ENCODE measurements around the gene GRM1.

GRM1 gene

GRCh38 chr6:146183831-146184230, 155.0 kb downstream of the GRM1 start:
- WGBS (ENCODE audit: extremely low coverage, insufficient coverage, low lambda C conversion rate) = no CpG with 5 or more reads among the region's 1 CpG
- Histone ChIP-seq H3K79me1 (ENCODE audit: low read length) (no peaks in the 10 kb centered on the region), H3K18ac (ENCODE audit: low read length) (no peak overlapping the region), H4K5ac (ENCODE audit: low read length) (no peak overlapping the region), H3K56ac (ENCODE audit: low read length) (no peak overlapping the region), H3K27ac (ENCODE audit: low read depth, low read length) (no peak overlapping the region), H4K8ac (ENCODE audit: low read depth, low read length) (no peak overlapping the region), H3K9ac (ENCODE audit: low read length) (no peak overlapping the region), H3K23ac (ENCODE audit: low read length) (no peak overlapping the region), H3K4me1 (ENCODE audit: control insufficient read depth, low read depth, low read length) (no peaks in the 10 kb centered on the region), H3K27me3 (ENCODE audit: insufficient read depth, low read length, poor library complexity) (no peaks in the 10 kb centered on the region), H2BK15ac (replicated peaks; ENCODE audit: low read depth) (no peak overlapping the region), H3K79me2 (ENCODE audit: control insufficient read depth, insufficient read depth, low read length) (no peaks in the 10 kb centered on the region), H2AK5ac (ENCODE audit: low read length) (no peak overlapping the region), H2BK120ac (ENCODE audit: low read depth, low read length) (no peak overlapping the region), H3K4me2 (ENCODE audit: low read length) (no peak overlapping the region), H2BK5ac (ENCODE audit: low read length) (no peak overlapping the region), H3K4me3 (ENCODE audit: low read length) (no peak overlapping the region), H3K4ac (ENCODE audit: low read depth, low read length) (no peak overlapping the region), H3K36me3 (ENCODE audit: control insufficient read depth, insufficient read depth, low read length) (no peaks in the 10 kb centered on the region)
- DNase-seq = no peak

- H3K36me3 ChIP-seq (ENCODE audit: control insufficient read depth, insufficient read depth, low read length) = no peaks in the 10 kb centered on the region
- H3K4ac ChIP-seq (ENCODE audit: low read depth, low read length) = no peak overlapping the region
- H3K4me2 ChIP-seq (ENCODE audit: low read length) = no peak overlapping the region
- no peak overlapping the region for H3K23ac ChIP-seq (ENCODE audit: low read length)
- H3K9ac ChIP-seq (ENCODE audit: low read length) = no peak overlapping the region
- H3K79me2 ChIP-seq (ENCODE audit: control insufficient read depth, insufficient read depth, low read length) = no peaks in the 10 kb centered on the region
- H3K27me3 ChIP-seq (ENCODE audit: insufficient read depth, low read length, poor library complexity) = no peaks in the 10 kb centered on the region
- H3K27ac ChIP-seq (ENCODE audit: low read depth, low read length) = no peak overlapping the region
- no peak for DNase-seq
- no peaks in the 10 kb centered on the region for H3K4me1 ChIP-seq (ENCODE audit: control insufficient read depth, low read depth, low read length)
- H4K5ac ChIP-seq (ENCODE audit: low read length) = no peak overlapping the region
- H3K4me3 ChIP-seq (ENCODE audit: low read length) = no peak overlapping the region
- H2AK5ac ChIP-seq (ENCODE audit: low read length) = no peak overlapping the region
- no peak overlapping the region for H3K56ac ChIP-seq (ENCODE audit: low read length)
- no CpG with 5 or more reads among the region's 1 CpG for WGBS (ENCODE audit: extremely low coverage, insufficient coverage, low lambda C conversion rate)
- H3K79me1 ChIP-seq (ENCODE audit: low read length) = no peaks in the 10 kb centered on the region
- no peak overlapping the region for H4K8ac ChIP-seq (ENCODE audit: low read depth, low read length)
- H2BK120ac ChIP-seq (ENCODE audit: low read depth, low read length) = no peak overlapping the region
- H3K18ac ChIP-seq (ENCODE audit: low read length) = no peak overlapping the region
- no peak overlapping the region for H2BK15ac ChIP-seq (replicated peaks; ENCODE audit: low read depth)
- no peak overlapping the region for H2BK5ac ChIP-seq (ENCODE audit: low read length)
Measured at GRCh38 chr6:146184701-146185100, 155.8 kb downstream of the GRM1 start.

GRCh38 chr6:146189131-146189530, 160.3 kb downstream of the GRM1 start:
- H3K79me1 ChIP-seq (ENCODE audit: low read length) = no peaks in the 10 kb centered on the region
- H4K5ac ChIP-seq (ENCODE audit: low read length) = no peak overlapping the region
- H2BK15ac ChIP-seq (replicated peaks; ENCODE audit: low read depth) = no peak overlapping the region
- no peak overlapping the region for H4K8ac ChIP-seq (ENCODE audit: low read depth, low read length)
- no CpG with 5 or more reads among the region's 3 CpGs for WGBS (ENCODE audit: extremely low coverage, insufficient coverage, low lambda C conversion rate)
- no peaks in the 10 kb centered on the region for H3K79me2 ChIP-seq (ENCODE audit: control insufficient read depth, insufficient read depth, low read length)
- H3K4me2 ChIP-seq (ENCODE audit: low read length) = no peak overlapping the region
- H3K27me3 ChIP-seq (ENCODE audit: insufficient read depth, low read length, poor library complexity) = no peaks in the 10 kb centered on the region
- no peak overlapping the region for H2AK5ac ChIP-seq (ENCODE audit: low read length)
- no peak overlapping the region for H3K18ac ChIP-seq (ENCODE audit: low read length)
- no peak overlapping the region for H3K4ac ChIP-seq (ENCODE audit: low read depth, low read length)
- no peak overlapping the region for H3K27ac ChIP-seq (ENCODE audit: low read depth, low read length)
- H2BK120ac ChIP-seq (ENCODE audit: low read depth, low read length) = no peak overlapping the region
- H3K23ac ChIP-seq (ENCODE audit: low read length) = no peak overlapping the region
- no peak for DNase-seq
- H3K4me1 ChIP-seq (ENCODE audit: control insufficient read depth, low read depth, low read length) = no peaks in the 10 kb centered on the region
- H3K9ac ChIP-seq (ENCODE audit: low read length) = no peak overlapping the region
- no peak overlapping the region for H2BK5ac ChIP-seq (ENCODE audit: low read length)
- no peak overlapping the region for H3K4me3 ChIP-seq (ENCODE audit: low read length)
- H3K56ac ChIP-seq (ENCODE audit: low read length) = no peak overlapping the region
- H3K36me3 ChIP-seq (ENCODE audit: control insufficient read depth, insufficient read depth, low read length) = no peaks in the 10 kb centered on the region

- Histone ChIP-seq H3K27me3 (ENCODE audit: insufficient read depth, low read length, poor library complexity) (no peaks in the 10 kb centered on the region), H3K4me1 (ENCODE audit: control insufficient read depth, low read depth, low read length) (no peaks in the 10 kb centered on the region), H3K27ac (ENCODE audit: low read depth, low read length) (no peak overlapping the region), H3K79me1 (ENCODE audit: low read length) (no peaks in the 10 kb centered on the region), H3K9ac (ENCODE audit: low read length) (no peak overlapping the region), H2BK120ac (ENCODE audit: low read depth, low read length) (no peak overlapping the region), H4K8ac (ENCODE audit: low read depth, low read length) (no peak overlapping the region), H2BK15ac (replicated peaks; ENCODE audit: low read depth) (no peak overlapping the region), H4K5ac (ENCODE audit: low read length) (no peak overlapping the region), H3K23ac (ENCODE audit: low read length) (no peak overlapping the region), H3K18ac (ENCODE audit: low read length) (no peak overlapping the region), H3K4me3 (ENCODE audit: low read length) (no peak overlapping the region), H2BK5ac (ENCODE audit: low read length) (no peak overlapping the region), H3K56ac (ENCODE audit: low read length) (no peak overlapping the region), H3K4ac (ENCODE audit: low read depth, low read length) (no peak overlapping the region), H2AK5ac (ENCODE audit: low read length) (no peak overlapping the region), H3K79me2 (ENCODE audit: control insufficient read depth, insufficient read depth, low read length) (no peaks in the 10 kb centered on the region), H3K4me2 (ENCODE audit: low read length) (no peak overlapping the region), H3K36me3 (ENCODE audit: control insufficient read depth, insufficient read depth, low read length) (no peaks in the 10 kb centered on the region)
- DNase-seq = no peak
- no CpG with 5 or more reads among the region's 2 CpGs for WGBS (ENCODE audit: extremely low coverage, insufficient coverage, low lambda C conversion rate)
Measured at GRCh38 chr6:146190581-146190980, 161.7 kb downstream of the GRM1 start.

GRCh38 chr6:146191166-146191565, 162.3 kb downstream of the GRM1 start:
- no CpG with 5 or more reads among the region's 3 CpGs for WGBS (ENCODE audit: extremely low coverage, insufficient coverage, low lambda C conversion rate)
- no peak overlapping the region for H3K9ac ChIP-seq (ENCODE audit: low read length)
- no peak overlapping the region for H3K23ac ChIP-seq (ENCODE audit: low read length)

GRCh38 chr6:146191612-146192011, 162.8 kb downstream of the GRM1 start:
- no peak for DNase-seq

More at GRCh38 chr6:146191166-146191565, 162.3 kb downstream of the GRM1 start:
- no peak for DNase-seq
- H3K4me2 ChIP-seq (ENCODE audit: low read length) = no peak overlapping the region
- no peak overlapping the region for H4K8ac ChIP-seq (ENCODE audit: low read depth, low read length)
- no peak overlapping the region for H3K4ac ChIP-seq (ENCODE audit: low read depth, low read length)
- no peak overlapping the region for H4K5ac ChIP-seq (ENCODE audit: low read length)
- no peak overlapping the region for H2BK15ac ChIP-seq (replicated peaks; ENCODE audit: low read depth)
- no peak overlapping the region for H3K27ac ChIP-seq (ENCODE audit: low read depth, low read length)
- H3K36me3 ChIP-seq (ENCODE audit: control insufficient read depth, insufficient read depth, low read length) = no peaks in the 10 kb centered on the region
- H2AK5ac ChIP-seq (ENCODE audit: low read length) = no peak overlapping the region
- no peaks in the 10 kb centered on the region for H3K79me1 ChIP-seq (ENCODE audit: low read length)
- H3K4me1 ChIP-seq (ENCODE audit: control insufficient read depth, low read depth, low read length) = no peaks in the 10 kb centered on the region
- no peaks in the 10 kb centered on the region for H3K79me2 ChIP-seq (ENCODE audit: control insufficient read depth, insufficient read depth, low read length)
- no peak overlapping the region for H3K4me3 ChIP-seq (ENCODE audit: low read length)
- no peak overlapping the region for H3K18ac ChIP-seq (ENCODE audit: low read length)
- H3K56ac ChIP-seq (ENCODE audit: low read length) = no peak overlapping the region
- H3K27me3 ChIP-seq (ENCODE audit: insufficient read depth, low read length, poor library complexity) = no peaks in the 10 kb centered on the region
- no peak overlapping the region for H2BK120ac ChIP-seq (ENCODE audit: low read depth, low read length)
- H2BK5ac ChIP-seq (ENCODE audit: low read length) = no peak overlapping the region

More at GRCh38 chr6:146191612-146192011, 162.8 kb downstream of the GRM1 start:
- WGBS (ENCODE audit: extremely low coverage, insufficient coverage, low lambda C conversion rate) = no CpG with 5 or more reads among the region's 2 CpGs
- H4K5ac ChIP-seq (ENCODE audit: low read length) = no peak overlapping the region
- no peak overlapping the region for H4K8ac ChIP-seq (ENCODE audit: low read depth, low read length)
- H2BK15ac ChIP-seq (replicated peaks; ENCODE audit: low read depth) = no peak overlapping the region
- H3K27me3 ChIP-seq (ENCODE audit: insufficient read depth, low read length, poor library complexity) = no peaks in the 10 kb centered on the region
- no peaks in the 10 kb centered on the region for H3K79me1 ChIP-seq (ENCODE audit: low read length)
- H3K4ac ChIP-seq (ENCODE audit: low read depth, low read length) = no peak overlapping the region
- no peak overlapping the region for H2BK120ac ChIP-seq (ENCODE audit: low read depth, low read length)
- H3K4me3 ChIP-seq (ENCODE audit: low read length) = no peak overlapping the region
- H3K56ac ChIP-seq (ENCODE audit: low read length) = no peak overlapping the region
- H3K27ac ChIP-seq (ENCODE audit: low read depth, low read length) = no peak overlapping the region
- no peak overlapping the region for H3K4me2 ChIP-seq (ENCODE audit: low read length)
- H3K23ac ChIP-seq (ENCODE audit: low read length) = no peak overlapping the region
- H3K79me2 ChIP-seq (ENCODE audit: control insufficient read depth, insufficient read depth, low read length) = no peaks in the 10 kb centered on the region
- H2AK5ac ChIP-seq (ENCODE audit: low read length) = no peak overlapping the region
- H2BK5ac ChIP-seq (ENCODE audit: low read length) = no peak overlapping the region
- H3K4me1 ChIP-seq (ENCODE audit: control insufficient read depth, low read depth, low read length) = no peaks in the 10 kb centered on the region
- no peak overlapping the region for H3K18ac ChIP-seq (ENCODE audit: low read length)
- H3K9ac ChIP-seq (ENCODE audit: low read length) = no peak overlapping the region
- H3K36me3 ChIP-seq (ENCODE audit: control insufficient read depth, insufficient read depth, low read length) = no peaks in the 10 kb centered on the region

All from mesendoderm (in vitro differentiated cells).